ENCODE results near the gene SLC35F6.
A peak's percentile ranks its signal among the peaks of the same experiment; 100 is the strongest.

Gene SLC35F6, protein sequence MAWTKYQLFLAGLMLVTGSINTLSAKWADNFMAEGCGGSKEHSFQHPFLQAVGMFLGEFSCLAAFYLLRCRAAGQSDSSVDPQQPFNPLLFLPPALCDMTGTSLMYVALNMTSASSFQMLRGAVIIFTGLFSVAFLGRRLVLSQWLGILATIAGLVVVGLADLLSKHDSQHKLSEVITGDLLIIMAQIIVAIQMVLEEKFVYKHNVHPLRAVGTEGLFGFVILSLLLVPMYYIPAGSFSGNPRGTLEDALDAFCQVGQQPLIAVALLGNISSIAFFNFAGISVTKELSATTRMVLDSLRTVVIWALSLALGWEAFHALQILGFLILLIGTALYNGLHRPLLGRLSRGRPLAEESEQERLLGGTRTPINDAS

DNA sequence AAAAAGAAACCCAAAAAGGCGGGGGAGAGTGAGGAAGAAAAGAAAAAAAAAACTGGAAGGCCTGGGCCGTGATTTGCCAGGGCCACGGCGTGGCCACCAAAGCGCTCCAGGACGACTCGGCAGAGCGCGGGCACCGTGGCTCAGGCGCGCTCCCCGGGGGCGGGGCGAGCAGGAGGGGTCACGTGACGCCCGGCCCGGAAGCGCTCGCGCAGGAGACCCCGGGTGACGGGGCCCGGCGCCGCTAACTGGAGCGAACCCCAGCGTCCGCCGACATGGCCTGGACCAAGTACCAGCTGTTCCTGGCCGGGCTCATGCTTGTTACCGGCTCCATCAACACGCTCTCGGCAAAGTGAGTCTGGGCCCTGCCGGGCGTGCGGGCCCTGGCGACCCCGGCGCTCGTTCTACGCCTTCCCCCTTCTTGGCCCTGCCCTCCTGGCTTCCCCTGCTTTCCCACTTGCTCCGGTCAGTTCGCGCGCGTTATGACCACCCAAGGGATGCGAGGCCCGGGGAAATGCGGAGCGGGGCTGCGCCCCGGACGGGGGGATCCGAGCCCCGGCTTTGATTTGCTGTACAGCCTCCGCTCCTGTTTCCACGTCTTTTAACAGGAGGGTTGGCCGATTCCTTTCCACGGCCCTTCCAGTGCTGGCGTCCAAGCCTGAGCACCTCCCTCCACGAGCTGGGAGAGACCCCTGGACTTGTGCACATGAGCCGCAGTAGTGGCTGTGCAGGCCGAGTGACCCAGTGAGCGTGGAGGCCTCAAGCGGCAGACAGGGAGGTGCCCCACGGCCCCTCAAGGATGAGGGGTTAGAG lies at the start of gene SLC35F6:
SLC35F6 (plus strand) TSS at position 207 of the 810 bp plus-strand sequence; CDS start at position 273, 66 bp downstream.
- peak; percentile 87 for DNase-seq

DNA sequence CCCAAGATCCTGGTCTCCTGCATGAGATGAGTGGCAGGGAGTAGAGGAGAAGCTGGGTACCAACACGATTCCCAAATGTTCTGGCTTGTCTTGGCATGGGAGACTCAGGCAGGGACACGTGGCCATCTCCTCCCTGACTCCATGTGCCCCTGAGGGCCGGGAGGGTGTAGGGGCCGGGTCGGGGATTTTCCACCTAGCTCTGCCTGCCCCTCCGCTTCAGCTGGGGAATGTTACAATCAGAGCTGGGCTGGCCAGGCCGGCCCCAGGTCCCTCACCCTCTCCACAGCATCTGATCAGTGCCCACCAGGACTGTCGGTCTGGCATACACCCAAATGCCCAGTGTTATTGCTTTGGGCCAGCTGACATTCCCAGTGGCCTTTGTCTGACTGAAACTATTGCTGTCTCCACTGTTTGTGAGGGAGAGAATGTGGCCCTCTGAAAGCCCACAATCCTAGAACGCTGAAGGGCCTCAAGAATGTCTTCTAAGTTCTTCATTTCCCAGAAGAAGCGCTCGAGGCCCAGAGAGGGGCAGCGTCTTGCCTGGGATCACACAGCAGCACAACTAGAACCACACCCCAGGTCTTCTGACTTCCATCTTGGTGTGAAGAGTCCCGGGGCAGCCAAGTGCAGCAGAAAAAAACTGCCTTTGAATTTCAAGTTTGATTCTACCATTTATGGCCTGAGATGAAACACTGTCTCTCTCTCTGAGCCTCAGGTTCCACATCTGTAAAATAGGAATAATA lies 48.4 kb upstream of the SLC35F6 start:
- DNase-seq, result no peak

DNA sequence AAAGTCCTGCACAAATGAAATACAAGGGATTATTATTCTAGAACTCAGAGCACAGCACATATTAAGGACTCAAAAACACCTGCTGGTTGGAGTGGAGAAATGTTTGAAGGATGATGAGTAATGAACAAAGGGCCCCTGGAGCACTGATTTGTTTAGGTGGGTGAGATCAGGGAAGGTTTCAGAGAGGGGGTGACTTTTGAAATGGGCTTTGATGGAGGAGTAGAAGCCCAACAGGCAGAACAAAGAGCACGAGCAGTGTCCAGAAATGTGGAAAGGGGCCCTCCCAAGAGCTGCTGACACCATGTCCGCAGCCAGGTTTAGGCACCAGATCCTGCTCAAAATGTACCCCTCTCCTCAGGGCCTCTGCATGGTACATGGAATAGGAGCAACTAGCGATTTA lies 47.7 kb upstream of the SLC35F6 start:
- DNase-seq, result no peak

DNA sequence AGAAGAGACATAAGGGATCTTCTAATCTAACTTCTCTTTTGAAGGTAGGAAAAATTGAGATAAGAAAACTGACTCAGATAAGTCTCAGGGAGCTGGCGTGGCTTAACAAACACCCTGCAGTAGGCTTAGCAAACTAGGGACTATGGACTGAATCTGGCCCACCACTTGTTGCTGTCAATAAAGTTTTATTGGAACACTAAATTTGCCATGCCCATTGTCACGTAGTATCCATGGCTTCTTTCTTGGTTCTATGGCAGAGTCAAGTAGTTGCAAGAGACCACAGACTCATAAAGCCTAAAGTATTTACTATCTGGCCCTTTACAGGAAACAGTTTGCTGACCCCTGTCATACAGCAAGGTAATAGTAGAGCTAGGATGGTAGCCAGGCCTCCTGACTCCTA lies 47.3 kb upstream of the SLC35F6 start:
- no peak for DNase-seq

DNA sequence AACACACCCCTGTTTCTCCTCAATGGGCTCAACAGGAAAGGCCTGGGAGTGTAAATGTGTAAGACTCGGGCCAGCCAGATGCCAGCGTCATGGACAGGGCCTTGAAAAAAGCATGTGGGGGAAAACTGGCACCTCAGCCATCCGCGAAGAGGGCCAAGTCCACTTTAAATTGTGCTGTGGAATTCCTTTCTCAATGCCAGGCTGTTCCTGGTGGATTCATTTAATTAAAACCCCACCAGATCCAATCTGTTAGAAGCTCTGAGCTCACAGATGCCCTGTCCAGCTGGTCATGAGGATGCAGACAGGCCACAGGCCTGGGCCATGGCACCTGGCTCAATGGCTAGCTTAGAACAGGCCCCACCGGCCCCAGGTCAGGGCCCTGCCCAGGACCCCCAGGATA lies 46.7 kb upstream of the SLC35F6 start:
- no peak for DNase-seq

DNA sequence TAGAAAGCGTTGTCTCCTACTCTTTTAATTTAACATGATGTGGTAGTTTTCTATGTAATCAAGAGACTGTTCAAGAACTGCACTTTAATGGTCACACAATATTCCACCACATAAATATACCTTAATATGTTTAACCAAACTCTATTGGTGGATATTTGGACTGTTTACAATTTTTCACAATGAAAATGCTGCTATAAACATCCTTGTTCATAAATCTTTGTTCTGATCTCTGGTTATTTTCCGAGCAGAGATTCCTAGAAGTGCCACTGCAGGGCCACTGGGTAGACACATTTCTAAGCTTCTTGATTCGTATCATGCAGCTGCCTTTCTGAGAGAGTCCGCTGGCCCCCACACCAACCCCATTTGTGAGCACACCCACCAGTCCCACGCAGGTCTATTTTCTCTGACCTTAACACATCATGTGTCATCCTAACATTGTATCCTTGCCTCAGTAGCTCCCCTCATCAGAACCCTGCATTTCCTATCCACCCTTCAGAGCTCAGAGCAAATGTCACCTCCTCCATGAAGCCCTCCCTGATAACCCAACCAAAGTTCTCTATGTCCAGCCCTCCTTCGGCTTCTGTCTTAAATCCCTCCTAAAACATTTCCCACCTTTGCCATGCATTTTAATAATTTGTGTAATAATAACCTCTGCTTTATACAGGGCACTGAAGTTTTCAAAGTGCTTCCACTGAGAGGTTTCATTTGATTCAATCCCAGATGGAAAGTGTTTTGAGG lies 45.0 kb upstream of the SLC35F6 start:
- DNase-seq, result no peak

DNA sequence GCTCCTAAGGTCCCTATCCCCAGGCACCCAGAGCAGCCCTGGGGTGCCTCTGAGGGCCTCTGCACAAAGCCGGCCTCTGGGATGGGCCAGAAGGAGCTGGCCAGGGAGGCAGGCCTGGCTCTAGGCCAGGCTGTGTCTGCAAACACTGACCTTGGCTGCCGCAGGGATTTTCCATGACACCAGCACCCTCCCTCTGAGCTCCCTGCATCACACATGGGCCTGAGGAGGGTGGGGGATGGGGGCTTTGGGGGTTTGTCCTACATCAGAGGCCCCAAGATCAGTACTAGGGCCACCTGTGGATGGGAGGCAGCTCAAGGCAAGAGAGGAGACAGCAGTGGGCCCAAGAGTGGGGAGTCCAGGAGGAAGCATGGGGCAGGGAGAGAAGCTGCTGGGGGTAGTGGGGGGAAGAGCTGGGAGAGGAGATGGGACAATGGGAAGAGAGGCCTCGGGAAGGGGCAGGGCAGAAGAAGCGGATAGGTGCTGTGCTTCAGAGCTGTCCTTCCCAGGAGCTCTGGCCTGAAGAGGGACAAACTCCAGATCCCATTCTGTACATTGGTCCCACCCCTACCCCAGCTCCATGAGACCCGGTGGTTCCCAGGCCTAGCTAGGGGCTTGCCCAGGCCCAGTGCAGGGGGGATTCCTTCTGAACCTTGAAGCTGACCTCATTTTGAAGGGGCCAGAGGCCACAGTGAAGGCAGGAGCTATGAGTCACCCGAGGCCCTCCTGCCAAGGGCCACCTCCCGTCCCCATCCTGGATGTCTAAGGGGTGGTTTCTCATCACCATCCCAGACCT lies 43.6 kb upstream of the SLC35F6 start:
- DNase-seq, result no peak

DNA sequence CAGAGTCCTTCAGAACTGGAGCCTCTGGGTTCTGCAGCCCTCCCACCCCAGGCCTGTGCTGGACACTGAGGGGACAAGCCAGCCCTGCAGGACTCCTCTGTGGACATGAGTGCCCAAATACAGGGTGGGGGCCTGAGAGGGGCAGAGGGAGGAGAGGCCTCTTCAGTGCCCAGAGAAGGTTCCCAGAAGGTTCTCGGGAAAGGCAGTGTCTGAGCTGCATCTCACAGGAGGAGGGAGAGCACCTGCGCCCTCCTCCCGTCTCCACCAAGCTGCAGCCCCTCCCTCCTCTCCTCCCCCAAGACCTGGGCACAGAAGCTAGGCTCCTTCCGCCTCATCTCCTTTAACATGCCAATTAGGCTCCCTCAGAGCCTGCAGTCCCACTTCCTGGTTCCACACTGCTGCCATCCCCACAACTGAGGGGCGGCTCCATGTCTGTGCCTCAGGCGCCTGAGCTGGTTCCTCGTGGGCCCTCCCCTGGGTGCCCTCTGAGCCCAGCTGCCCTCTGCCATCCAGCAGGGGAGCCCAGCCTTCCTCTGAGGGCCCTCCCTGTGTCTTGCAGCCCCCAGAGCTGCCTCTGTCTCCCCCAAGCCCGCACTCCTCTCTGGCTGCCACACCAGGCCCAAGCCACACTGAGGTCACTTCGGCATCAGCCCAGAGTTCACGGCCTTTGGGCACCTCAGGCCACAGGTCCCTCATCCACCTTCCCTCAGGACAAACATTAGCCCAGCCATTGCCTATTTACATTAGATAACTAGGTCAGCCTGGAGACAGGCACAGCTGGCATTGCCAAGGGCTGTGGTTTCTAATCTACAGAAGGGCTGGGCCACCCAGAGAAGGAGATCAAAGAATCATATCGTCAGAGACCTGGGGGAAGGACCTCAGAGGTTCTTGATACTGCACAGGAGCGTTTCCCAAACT lies 42.7 kb upstream of the SLC35F6 start:
- DNase-seq, result peak; percentile 80

DNA sequence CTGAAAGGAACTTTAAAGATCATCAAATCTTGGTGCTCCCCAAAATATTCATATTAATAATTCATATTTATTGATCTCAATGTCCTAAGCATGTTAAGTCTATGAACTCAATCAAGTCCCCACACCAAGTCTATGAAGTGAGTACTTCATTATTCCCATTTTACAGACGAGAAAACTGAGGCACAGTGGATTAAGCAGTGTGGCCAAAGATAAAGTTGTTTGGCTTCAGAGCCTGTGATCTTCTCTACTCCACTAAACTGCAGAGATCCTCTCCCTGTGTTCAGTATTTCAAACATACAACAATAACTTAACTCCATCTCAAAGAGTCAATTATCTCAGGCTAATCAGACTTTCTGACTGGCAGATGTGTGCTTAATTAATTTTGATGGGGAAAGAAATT lies 41.8 kb upstream of the SLC35F6 start:
- DNase-seq, result no peak

DNA sequence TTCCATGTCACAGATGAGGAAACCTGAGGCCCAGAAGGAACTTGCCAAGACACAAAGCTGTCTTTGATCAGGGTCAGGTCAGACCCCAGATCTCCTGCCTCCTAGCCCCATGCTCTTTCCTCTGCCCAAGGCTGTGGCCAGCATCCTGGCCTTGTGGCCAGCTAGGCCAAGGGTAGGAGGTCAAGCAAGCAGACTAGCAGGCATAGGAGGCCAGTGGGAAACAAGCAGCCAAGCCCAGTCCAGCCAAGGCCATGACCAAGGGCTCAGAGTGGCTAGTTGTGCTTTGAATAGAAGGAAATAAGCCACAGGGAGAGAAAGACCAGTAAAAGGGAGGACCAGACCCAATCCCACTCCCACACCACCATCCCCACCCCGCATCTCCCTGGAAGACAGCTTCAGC lies 41.2 kb upstream of the SLC35F6 start:
- DNase-seq, result no peak

DNA sequence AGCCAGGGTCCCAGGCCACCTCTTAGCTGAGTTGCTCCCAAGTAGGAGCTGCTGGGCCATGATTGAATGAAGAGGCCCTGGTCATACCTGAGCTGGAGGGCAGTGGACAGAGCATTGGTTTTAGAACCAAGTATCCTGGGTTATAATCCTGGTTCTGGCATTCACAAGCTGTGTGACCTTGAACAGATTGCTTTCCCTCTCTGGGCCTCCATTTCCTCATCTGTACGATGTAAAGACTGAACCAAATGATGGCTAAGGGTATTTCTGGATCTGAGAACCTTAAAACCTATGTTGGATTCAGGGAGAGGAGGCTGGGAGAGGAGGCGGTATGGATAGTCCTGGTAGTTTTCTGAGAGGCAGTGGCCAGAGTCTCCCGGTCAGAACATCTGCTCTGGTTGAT lies 40.6 kb upstream of the SLC35F6 start:
- no peak for DNase-seq

DNA sequence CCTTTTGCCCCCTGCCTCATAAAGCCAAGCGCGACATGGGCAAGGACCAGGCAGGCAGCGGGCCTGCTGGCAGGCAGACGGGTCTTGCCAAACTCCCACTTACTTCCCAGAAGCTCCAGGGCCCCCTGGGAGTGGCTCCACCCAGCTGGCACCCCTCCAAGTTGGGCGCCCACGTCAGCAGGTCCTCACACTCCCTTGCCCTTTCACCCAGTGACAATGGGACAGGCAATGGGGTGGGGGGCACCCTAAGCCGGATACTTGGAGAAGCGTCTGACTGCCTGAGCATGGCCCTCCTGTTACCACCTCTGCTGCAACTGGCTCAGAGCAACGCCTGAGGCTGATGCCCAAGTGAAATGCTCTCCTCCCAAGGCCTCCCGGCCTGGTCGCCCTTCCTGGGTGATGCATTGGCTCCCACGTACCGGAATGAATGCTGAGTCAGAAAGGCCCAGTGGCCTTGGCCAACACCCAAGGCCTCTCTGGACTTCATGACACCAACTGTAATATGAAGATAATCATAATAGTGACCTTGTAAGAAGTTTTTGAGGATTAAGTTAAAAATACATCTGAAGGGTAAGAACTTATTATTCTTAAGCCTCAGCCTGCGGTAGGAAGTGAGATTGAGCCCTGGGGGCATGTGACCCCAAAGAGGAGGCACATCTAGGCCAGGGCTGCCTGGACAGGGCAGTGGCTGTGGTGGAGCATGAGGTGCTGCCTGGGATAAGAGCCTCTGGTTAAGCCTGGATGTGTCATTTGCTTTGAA lies 39.9 kb upstream of the SLC35F6 start:
- no peak for DNase-seq

DNA sequence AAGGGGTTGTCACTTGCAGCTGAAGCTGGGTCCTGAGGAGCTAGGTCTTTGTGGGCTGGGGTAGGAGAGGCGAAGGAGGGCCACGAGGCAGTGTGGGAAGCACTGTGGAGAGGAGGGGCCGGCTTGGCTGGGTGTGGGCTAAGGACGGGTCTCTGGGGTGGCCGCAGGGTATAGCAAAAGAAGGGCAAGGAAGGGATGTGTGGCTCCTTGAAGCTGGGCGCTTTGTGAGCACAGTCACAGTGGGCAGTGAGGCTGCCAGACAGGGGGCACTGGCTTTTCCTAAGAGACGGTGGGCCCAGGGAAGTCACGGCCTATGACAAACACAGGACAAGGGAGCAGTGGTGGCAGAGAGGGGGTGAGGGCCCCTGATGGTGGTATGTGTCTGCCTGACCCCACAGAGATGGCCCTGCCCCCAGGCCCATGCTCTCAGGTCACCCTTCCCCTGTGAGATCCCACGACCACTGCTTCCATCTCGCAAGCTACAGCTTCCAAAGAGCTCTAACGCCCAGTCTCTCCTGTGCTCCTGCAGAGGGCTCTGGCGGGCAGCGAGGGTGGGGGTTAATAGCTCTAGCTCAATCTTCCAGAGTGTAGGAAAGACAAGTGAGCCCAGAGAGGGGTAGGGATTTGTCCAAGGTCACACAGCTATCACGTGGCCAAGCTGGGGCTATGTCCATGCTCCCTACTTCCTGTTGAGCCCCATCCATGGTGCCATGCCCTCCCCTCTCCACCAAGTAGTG lies 39.1 kb upstream of the SLC35F6 start:
- no peak for DNase-seq

DNA sequence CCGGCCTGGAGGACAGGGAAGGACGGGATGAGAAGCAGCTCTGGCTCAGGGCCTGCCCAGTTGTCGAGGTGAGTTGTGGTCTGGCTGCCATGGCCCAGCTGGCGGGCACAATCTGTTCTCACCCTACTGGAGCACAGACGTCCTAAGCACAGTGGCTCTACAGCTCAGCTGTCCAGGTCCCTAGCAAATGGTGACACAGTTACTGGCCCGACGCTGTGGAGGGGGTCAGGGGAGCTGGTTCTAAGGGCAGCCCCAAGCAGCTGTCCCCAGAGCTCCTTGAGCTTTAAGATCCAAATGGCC lies 38.6 kb upstream of the SLC35F6 start:
- DNase-seq, result no peak

DNA sequence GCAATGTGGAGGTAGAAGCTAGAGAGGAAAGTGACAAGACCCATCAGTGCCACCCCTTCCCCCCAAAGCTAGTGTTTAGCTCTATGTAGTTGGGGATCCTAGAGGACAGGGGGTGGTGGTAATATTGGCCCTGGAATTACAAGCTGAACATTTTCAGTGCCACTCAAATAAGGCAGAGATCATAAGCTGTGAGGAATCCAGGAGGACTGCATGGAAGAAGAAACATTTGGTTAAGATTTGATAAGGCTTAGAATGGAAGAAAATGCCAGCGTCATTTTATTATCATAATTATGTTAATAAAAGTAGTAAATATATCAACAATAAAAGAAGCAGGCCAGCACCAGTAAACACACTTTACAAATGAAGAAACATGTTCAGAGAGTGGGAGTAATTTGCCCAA lies 37.9 kb upstream of the SLC35F6 start:
- DNase-seq, result no peak

DNA sequence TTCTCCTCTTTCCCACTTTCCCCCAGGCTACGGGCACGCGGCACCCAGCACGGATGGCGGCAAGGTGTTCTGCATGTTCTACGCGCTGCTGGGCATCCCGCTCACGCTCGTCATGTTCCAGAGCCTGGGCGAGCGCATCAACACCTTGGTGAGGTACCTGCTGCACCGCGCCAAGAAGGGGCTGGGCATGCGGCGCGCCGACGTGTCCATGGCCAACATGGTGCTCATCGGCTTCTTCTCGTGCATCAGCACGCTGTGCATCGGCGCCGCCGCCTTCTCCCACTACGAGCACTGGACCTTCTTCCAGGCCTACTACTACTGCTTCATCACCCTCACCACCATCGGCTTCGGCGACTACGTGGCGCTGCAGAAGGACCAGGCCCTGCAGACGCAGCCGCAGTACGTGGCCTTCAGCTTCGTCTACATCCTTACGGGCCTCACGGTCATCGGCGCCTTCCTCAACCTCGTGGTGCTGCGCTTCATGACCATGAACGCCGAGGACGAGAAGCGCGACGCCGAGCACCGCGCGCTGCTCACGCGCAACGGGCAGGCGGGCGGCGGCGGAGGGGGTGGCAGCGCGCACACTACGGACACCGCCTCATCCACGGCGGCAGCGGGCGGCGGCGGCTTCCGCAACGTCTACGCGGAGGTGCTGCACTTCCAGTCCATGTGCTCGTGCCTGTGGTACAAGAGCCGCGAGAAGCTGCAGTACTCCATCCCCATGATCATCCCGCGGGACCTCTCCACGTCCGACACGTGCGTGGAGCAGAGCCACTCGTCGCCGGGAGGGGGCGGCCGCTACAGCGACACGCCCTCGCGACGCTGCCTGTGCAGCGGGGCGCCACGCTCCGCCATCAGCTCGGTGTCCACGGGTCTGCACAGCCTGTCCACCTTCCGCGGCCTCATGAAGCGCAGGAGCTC lies 36.2 kb upstream of the SLC35F6 start:
- peak; percentile 29 for DNase-seq

DNA sequence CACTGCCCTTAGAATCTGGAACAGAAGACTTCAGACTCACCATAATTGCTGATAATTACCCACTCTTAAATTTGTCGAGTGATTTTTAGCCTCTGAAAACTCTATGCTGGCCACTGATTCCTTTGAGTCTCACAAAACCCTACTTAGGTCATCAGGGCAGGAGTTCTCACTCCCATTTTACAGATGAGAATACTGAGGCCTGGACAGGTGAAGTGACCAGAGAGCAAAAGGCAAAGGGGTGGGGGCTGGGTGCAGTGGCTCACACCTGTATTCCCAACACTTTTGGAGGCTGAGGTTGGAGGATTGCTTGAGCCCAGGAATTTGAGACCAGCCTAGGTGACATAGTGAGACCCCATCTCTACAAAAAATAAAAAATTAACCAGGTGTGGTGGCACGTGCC lies 34.8 kb upstream of the SLC35F6 start:
- no peak for DNase-seq

DNA sequence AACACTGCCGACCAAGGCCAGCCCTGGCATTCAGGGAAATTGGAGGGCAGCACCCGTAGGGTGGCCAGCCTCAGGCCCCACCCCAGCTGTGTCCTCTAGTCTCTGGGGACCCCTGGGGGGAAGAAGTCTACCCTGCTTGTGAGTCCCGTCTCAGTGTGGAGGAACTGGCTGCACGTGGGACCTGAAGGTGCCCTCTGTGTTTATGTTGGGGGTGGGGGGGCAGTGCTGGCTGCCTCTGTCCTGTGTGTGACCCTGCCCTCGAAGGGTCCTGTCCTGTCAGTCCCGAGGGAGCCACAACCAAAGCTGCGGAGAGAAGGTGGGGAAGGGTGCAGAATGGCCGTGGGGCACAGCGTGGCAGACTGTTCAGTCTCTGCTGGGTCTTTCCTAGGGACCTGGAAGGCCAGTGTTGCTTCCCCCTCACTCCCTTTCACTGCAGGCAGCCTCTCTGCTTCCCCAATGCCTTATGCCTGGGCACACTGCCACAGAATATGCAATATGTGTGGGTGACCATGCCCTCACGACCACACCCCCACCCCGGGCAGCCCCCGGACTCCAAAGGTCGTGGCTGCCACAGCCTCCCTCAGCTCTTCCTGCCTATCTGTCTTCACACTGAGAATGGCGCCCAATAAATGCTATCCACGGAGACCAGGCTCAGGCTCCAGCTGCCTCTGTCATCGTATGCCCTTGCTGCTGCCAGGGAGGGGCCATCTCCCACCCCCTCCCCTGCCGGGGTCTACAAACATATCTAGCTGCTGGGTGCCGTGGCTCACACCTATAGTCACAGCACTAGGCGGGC lies 33.3 kb upstream of the SLC35F6 start:
- no peak for DNase-seq
